HG03175 (cell line): ENCODE results near the gene LRP2.

Experiments used
- ATAC-seq: cut with Tn5 transposase; IDR thresholded peaks from one replicate; pipeline ENCODE4 v1.9.1; 2021; ENCODE audit warnings: mild to moderate bottlenecking, moderate library complexity; ENCODE audit not compliant: unreplicated experiment

LRP2 gene

DNA sequence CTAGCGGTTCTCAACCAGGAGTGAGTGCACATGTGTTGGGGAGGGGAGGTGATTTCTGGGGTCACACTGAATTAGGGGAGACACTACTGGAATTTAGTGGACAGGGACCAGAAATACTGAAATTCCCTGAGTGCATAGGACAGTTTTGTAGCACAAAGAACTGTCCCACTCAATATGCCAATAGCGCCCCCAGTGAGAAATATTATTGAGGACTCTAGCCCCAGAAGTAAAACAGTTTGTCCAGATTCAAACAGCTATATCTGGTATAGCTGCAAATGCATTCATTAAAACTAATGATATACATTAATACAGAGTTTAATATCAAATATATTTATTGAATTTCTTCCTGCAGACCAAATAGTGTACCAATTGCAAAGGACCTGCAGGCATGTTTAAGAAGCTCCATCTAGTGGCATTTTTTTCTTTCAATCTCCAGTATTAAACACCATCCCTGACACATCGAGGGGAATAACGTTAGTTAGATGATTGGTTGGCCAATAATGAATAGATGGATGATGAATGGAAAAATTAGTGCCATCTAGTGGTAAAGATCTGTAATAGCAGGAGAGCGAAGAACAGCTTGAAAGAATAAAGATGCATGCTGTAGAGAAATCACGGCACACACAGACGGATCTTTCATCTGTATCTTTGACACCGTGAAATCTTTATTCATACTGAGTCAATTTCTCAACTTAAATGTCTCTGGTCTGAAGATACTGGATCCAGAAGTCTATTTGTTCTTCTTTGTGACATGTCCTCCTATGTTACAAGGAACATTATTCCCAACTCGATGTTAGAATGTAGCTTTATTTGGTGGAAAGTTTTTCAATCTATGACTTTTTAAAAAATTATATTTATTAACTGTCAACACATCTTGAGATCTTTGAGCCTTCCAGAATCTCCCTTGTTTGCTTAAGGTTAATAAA lies 230.5 kb downstream of the LRP2 start:
- ATAC-seq, result peak; percentile 86

GRCh38 chr2:169129703-169130243 lies 232.6 kb downstream of the LRP2 start:
- no peak for ATAC-seq

DNA sequence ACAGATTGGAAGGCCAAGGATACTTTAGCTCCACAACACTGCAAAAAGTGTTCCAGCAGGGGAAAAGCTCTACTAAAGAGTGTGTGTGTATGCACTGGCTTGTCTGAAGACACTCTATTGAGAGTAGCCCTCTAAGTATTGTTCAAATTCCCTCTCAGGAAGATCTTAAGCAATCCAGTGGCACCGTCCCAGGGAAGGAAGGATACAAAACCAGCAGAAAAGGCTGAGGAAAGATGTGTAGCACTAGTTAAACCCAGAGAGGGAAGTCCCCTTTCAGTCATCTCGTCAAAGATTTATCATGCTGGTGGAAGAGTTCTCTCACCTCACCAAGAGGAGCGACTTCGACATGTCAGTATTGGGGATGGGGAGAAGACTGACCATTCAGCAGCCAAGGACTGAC lies 242.5 kb downstream of the LRP2 start:
- no peak for ATAC-seq

DNA sequence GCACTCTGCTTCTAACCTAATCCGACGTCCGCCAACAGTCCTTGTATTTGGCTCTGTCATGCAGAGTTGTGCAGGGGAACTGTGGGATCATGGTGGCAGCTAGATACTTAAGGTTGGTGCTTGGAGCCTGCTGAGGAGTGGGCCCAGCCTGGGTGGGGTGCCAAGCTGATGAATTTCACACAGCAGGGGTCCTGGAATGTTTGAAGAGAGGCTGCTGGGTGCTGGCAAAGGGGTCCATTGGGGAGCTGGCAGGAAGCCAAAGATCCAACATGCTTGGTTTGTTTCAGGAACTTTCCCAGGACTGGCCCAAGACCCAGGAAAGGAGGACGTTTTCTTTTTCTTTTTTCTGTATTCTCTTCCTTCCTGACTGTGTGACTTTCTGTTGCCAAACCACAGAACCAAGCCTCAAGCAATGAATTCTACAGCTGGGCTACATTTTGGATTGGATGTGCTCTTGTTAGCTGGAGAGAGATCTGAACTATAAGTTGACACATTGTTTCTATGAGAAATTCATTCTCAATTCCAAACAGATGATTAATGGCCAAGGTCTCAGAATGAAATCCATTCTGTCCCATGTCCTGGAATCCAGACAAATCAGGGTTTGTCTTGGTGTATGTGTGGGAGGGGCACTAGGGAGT lies 243.1 kb downstream of the LRP2 start:
- ATAC-seq, result no peak

DNA sequence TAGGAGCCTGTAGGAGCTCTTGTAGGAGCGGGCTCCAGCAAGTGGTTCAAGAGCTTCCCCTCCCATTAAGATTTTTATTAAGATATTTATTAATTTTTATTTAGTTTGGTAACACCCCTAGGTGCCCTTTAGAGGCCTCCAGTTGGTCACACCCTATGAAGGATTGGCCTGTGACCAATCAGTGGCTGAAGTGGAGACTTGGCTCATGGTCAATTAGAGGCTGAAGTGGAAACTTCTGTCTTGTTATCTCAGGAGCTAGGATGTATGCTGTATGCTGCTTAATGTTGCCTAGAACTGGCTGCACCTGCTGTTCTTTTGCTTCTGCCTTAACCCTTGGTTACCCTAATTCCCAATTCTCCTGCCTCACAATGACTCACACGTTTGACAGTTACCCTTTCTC lies 244.3 kb downstream of the LRP2 start:
- no peak for ATAC-seq

GRCh38 chr2:169116993-169117392 lies 245.3 kb downstream of the LRP2 start:
- ATAC-seq, result no peak

DNA sequence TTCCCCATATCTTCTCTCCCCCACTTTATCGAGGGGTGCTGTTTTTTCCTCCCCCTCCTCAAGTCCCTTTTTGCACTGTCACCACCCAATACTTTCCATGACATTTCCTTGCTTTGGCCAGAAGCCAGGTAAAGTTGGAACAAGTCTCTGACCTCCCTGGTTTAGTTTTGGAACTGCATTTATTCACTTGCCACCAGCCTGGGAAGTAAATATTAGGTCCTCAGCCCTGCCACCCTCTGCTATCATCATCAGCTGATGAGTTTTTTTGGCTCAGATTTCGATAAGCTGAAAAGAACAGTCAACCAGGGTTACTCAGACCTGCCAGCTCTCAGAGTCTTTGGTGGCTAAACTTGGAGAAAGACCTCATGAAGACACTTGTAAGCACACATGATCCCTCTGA lies 246.0 kb downstream of the LRP2 start:
- ATAC-seq, result no peak

GRCh38 chr2:169114056-169114455 lies 248.3 kb downstream of the LRP2 start:
- no peak for ATAC-seq

DNA sequence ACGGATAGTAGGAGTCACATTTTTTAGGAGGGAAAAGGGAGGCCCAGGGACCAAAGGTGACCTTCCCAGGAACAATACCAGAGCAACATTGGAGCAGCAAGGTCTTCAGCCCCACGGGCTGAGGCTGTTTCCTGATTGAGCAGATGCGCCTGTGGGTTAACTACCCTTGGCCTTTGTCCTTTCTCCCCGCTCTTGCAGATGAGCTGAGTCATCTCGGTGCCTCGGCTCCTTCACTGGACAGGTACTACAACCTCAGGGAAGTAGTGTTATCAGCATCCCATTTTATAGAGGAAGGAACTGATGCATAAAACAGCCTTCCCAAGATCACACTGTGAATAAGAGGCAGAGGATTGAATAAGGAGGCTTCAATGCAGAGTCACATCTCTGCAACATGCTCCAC lies 249.5 kb downstream of the LRP2 start:
- ATAC-seq, result no peak

- no peak for ATAC-seq
Measured at GRCh38 chr2:169110916-169111315, 251.4 kb downstream of the LRP2 start.

GRCh38 chr2:169110419-169110818 lies 251.9 kb downstream of the LRP2 start:
- ATAC-seq, result no peak

GRCh38 chr2:169109502-169110409 lies 252.6 kb downstream of the LRP2 start:
- ATAC-seq, result peak; percentile 55

DNA sequence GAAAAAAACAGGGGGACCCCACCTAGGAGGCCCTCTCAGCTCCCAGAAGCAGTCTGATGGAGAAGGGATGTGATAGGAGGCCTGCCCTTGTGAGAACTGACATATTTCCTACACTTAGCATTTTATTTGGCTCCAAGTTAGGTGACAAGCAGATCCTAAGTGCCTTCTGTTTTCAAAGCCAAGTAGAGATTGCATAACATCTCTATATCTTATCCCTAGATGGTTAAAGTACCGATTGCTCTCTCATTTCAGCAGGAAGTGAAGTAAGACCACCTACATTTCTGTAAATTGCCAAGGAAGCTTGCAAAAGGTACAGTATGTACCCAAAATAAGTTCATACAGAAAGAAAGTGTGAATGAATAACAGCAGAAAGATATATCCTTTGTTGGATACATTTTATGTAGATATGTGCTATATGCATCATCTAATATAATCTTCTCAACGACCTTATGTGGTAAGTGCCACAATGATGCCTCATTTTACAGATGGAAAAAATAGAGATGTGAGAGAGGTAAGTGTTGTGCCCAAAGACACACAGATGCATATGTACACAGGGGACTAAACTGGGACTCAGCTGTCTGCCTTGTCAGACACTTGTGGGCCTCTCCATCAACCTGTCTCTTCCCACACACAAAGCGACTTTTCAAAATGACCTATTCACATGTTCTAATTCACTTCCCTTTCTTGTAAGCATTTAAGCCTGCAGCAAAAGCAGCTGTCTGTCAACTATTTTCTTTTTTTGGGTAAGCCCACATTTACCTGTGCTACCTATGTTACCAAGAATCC lies 254.0 kb downstream of the LRP2 start:
- ATAC-seq, result no peak

GRCh38 chr2:169107645-169108044 lies 254.7 kb downstream of the LRP2 start:
- ATAC-seq, result peak; percentile 88

DNA sequence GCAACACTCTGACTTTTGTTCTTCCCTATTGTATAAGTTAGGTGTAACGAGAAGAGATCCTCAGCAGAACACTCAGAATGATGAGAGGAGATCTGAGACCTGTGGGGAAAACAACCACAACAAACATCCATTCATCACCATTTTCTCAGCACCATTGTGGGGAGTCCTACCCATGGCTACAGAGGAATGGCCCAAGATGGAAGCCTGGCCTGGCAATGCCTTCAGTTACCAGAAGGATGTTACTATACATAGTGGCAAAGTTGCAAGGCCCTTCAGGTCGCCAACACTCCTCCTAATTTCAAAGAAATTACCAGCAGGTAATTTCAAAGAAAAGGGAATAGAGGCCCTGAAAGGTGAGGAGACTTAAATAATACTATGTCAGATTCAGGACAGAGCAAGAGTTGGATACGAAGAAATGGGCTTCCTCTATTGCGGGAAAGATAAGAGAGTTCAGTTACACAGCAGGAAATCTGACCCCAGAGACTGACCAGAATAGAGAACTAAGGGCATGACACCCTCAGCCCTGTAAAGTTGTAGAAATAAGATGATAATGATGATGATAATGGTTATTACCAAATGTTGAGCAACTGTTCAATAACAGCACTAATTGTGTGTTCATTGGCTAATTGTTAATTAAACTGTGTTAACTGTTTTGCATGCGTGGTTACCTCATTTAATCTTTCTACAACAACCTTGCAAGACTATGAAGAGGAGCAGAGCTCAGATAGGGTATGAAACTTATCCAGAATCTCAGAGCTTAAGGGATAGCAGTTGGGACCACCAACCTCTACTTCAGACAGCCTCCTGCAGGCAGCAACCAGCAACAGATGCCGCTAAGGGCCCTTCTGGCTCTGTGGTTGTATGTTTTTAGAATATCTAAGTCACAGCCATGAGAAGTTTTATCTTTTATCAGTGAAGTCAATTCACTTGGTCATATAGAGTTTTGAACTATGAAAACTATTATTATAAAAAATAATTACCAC lies 255.5 kb downstream of the LRP2 start:
- ATAC-seq, result no peak

GRCh38 chr2:169106134-169106533 lies 256.2 kb downstream of the LRP2 start:
- no peak for ATAC-seq

GRCh38 chr2:169105476-169105875 lies 256.9 kb downstream of the LRP2 start:
- ATAC-seq, result no peak

DNA sequence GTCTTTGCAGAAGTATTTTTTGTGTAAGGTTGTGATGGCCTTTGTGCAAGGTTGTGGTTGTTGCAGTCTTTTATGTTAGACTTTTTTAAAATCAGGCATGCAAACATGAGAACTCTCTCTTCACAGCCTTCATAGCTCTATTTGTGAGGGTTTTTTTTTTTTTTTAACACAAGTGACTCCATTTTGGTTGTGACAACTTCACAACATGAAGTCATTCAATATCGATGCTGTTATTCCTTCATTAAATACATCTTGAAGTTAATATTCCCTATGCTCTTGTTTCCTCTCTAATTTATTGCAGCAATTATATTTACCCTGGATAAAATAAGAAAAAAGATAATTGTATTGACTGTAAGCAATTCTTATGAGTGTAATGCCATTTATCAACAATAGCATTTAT lies 257.5 kb downstream of the LRP2 start:
- no peak for ATAC-seq

- ATAC-seq, result no peak
Measured at GRCh38 chr2:169095621-169096105, 266.7 kb downstream of the LRP2 start.
